Peyer's patch (tissue), 4 donors: ENCODE results near the gene ADM.

Experiments used
- CTCF ChIP-seq, 6 experiments: fragments of 450-650 bp in 4 of 6; fragments of 200-600 bp in 2 of 6; sonication (generic) in 1 of 6; IDR thresholded peaks; one replicate each; pipeline ENCODE4 v1.5.1; 2017 to 2019; ENCODE audit warnings: antibody characterized with exemption in 6 of 6, mild to moderate bottlenecking in 3 of 6, moderate library complexity in 1 of 6
- POLR2A ChIP-seq, 2 donors: fragments of 450-650 bp; IDR thresholded peaks; one replicate each; pipeline ENCODE4 v1.5.1; 2017; ENCODE audit warnings: antibody characterized with exemption in 2 of 2, mild to moderate bottlenecking in 2 of 2, moderate library complexity in 2 of 2

- no peak for TF ChIP-seq CTCF (IDR thresholded peaks at IDR 0.05)
- TF ChIP-seq POLR2A (IDR thresholded peaks at IDR 0.05), result no peak
These were observed 15.8 kb upstream of the ADM start for GRCh38 chr11:10288881-10289764.
